NCI-H1930 (cell line): ENCODE data around the gene STOM.

Source experiments
- DNase-seq, 2 experiments: peaks; one replicate each; lab custom pipeline; 2025; lab: John Stamatoyannopoulos, UW

The STOM gene

DNA sequence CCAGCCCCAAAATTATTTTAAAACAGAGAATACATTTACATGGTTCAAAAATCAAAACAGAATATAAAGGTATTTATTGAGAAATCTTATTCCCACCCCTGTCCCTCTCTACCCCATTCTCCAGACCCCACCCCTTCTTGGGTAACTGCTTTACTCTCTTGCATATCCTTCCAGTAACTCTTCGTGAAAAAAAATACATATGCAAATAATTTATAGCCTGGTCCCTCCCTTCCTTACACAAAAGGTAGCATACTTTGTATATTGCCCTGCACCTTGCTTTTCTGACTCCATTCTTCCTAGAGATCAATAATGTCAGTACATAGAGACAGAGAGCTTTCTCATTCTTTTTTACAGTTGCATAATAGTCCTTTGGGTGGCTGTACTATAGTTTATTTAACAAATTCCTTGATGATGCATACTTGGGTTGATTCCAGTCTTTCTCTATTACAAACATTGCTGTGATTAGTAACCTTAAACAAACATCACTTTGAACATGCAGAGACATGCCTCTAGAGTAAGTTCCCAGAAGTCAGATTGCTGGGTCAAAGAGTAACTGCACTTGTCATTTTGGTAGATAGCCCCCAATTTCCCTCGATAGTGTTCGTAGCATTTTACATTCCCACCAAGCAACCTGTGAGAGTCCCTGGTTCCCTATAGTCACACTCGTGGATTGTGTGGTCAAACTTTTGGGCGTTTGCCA lies 47.9 kb downstream of the STOM start:
- no peak for DNase-seq

DNA sequence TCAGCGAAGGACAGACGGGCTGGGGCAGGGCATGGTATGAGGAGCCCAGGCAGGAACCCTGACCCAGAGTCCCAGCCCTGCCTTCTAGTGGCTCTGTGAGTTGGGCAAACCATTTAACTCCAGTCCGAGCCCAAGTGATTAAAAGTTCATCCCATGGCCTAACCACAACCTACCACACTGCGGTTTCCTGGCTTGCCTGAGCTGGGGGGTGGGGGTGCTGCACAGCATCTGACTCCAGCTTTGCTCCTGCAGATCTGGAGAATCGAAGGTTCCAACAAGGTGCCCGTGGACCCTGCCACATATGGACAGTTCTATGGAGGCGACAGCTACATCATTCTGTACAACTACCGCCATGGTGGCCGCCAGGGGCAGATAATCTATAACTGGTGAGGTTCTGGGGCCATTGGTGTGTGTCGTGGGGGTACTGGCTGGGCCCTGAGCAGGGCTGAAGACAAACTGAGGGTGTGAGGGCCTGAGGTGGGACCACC lies 49.0 kb downstream of the STOM start:
- DNase-seq: no peak

DNA sequence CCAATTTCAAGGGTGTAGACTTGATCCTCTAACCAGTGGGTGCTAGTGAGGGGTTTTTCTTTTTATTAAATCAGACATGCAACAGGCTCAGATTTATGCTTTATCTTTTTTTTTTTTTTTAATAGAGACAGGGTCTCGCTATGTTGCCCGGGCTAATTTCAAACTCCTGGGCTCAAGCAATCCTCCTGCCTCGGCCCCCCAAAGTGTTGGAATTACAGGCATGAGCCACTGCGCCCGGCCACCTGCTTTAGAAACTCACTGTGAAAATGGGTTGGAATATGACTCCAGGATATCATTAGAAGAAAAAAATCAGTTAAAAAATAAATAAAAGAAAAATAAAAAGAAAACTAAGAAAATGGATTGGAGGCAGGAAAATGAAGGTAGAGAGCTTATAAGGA lies 50.7 kb downstream of the STOM start:
- no peak for DNase-seq

DNA sequence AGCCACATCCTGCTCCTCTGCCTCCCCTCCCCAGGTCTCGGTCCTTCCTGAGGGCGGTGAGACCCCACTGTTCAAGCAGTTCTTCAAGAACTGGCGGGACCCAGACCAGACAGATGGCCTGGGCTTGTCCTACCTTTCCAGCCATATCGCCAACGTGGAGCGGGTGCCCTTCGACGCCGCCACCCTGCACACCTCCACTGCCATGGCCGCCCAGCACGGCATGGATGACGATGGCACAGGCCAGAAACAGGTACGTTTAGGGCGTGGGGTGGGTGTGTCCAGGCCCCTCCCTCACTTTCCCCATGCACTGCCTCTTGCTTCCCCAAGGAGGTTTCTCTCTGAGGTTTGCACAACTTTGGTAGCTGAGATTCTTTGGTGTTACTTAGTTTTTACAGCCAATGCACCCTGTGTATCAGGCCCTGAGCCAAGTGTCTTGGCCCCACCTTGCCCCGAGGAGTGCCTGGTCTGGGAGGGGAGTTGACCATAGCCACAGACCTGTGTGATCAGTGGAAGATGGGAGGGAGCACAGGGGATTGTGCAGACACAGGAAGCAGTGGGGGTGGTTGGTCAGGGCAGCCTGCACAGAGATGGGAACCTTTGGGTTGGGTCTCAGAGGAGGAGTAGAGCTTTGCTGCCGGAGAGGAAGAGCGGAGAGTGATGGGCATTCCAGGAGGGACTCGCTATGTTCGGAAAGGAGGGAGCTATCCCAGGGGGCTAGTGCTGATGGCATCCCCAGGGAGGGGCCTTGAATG lies 51.2 kb downstream of the STOM start:
- DNase-seq: no peak

DNA sequence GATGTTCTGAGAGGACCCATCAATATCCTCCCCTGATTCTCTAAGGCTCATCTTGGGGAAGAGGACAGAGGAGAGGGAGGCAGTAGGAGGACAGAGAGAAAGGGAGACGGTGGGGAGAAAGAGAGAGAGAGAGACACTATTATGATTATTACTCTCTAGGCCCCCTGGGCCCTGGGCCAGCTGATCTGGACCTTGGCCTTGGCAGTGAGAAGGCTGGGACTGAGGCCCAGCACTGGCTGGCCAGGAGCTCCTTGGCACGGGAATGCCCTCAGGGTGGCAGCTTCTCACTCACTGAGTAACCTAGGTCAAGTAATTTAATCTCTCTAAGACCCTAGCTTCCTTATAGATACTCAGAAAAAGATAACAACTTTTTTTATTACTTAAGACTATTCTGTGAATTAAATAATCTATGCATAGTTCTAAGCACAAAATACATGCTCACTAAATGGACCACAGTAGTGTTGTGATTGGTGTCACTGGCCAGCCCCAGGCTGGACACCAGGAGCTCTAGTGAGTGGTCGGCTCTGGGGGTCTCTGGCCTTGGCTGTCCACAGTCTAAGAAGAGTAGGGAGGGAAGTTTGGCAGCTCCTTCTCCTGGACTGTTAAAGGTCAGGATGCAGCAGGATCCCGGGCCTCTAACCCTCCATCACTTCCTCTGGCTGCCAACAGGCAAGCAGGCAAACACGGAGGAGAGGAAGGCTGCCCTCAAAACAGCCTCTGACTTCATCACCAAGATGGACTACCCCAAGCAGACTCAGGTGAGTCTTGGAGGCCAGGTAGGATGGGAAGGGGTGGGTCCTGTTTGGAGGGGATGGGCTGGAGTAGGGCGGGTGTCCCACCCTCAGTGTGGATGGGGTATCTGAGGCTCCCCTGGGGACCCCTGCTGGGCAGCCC lies 52.1 kb downstream of the STOM start:
- no peak for DNase-seq

DNA sequence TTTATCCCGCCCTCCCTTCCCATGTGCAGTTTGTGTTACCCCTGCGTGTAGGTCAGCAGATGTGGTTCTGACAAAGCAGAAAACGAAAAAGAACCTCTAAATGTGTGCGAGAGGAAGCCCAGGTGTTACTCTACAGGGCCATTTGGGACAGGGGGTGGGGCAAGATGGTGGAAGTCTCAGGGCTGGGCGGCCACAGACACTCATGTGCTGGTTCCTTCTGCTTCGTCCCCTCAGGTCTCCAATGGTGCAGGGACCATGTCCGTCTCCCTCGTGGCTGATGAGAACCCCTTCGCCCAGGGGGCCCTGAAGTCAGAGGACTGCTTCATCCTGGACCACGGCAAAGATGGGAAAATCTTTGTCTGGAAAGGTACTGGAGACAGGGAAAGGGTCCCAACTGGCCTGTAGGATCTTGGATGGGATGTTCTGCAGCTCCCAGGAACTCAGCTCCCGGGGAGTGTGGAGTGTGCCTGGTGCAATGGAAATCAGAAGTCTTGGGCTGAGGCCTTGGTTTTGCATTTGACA lies 53.1 kb downstream of the STOM start:
- no peak for DNase-seq

DNA sequence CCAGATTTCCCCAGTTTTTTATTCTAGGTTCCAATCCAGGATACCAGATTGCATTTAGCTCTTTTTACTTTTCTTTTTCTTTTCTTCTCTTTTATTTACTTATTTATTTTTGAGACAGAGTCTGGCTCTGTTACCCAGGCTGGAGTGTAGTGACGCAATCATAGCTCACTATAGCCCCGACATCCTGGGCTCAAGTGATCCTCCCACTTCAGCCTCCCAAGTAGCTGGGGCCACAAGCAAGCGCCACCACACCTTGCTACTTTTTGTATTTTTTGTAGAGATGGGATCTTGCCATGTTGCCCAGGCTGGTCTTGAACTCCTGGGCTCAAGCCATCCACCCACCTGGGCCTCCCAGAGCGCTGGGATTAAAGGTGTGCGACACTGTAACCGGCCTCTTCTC lies 53.7 kb downstream of the STOM start:
- no peak for DNase-seq

DNA sequence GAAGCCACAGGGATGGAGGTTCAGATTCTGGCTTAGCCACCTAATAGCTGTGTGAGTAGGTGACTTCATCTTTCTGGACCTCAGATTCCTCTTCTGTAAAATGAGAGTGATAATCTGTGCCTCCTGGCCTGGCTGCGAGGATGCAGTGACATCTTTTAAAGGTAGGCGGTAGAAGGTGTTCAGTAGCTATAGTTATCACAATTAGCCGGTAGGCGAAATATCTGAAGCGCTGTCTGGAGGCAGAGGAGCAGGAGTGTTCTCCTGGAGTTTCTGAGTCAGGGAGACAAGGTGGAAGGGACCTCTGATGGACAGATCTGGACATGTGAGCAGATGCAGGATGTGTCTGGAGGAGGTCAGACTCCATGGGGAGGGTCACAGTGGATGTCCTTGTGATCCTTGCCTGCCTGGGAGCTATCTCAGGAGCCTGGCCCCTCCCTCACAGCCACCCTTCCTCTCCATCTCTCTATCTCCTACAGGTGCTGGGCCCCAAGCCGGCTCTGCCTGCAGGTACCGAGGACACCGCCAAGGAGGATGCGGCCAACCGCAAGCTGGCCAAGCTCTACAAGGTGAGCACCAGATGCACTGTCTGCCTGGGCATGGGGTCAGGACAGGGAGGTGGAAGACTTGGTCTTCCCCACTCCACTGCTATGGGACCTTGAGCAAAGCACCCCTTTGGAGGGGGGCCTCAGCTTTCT lies 56.4 kb downstream of the STOM start:
- DNase-seq: no peak

DNA sequence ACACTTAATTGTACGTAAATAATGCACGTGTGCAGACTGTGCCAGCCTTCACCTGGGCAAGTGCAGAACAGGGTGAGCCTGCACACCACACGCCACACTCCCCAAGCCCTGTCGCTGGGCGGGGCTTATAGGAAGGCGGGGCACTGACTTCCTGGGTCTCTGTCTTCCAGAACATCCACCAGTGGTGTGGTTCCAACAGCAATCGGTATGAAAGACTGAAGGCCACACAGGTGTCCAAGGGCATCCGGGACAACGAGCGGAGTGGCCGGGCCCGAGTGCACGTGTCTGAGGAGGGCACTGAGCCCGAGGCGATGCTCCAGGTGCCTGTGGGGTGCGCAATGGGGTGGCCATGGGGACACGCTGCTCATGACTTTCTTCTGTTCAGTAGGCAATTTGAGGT lies 57.9 kb downstream of the STOM start:
- no peak for DNase-seq

DNA sequence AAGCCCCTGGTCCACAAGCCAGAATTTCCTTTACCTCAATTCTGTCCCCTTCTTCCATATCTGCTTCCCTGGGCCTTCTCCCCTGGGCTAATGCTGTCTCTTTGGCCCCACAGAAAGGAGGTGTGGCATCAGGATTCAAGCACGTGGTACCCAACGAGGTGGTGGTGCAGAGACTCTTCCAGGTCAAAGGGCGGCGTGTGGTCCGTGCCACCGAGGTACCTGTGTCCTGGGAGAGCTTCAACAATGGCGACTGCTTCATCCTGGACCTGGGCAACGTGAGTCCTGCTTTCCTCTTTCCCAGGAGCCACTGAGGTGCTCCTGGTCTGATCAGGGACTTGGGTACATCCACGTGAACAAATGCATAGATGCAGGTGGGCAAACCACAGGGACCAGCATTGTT lies 59.5 kb downstream of the STOM start:
- no peak for DNase-seq

DNA sequence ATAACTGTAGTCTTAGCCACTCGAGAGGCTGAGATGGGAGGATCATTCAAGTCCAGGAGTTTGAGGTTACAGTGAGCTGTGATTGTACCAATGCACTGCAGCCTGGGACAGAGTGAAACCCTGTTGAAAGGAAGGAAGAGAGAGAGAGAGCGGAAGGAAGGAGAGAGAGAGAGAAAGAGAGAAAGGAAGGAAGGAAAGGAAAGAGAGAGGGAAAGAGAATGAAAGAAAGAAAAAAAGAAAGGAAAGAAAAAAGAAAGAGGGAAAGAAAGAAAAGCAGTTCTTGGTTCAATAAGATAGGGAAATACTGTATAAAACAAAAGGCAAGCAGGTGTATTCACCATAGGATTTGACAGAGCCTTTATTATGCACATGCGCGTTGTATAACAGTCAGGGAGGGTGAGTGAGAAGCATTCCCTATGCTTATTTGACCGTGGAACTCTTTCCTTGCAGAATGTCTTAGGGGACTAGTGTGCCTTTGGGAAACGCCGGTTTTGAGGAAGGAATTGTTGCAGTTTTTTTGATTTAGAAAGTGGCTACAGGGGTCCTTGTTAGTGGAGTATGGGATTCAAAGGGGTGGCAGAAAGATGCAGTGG lies 60.1 kb downstream of the STOM start:
- no peak for DNase-seq

DNA sequence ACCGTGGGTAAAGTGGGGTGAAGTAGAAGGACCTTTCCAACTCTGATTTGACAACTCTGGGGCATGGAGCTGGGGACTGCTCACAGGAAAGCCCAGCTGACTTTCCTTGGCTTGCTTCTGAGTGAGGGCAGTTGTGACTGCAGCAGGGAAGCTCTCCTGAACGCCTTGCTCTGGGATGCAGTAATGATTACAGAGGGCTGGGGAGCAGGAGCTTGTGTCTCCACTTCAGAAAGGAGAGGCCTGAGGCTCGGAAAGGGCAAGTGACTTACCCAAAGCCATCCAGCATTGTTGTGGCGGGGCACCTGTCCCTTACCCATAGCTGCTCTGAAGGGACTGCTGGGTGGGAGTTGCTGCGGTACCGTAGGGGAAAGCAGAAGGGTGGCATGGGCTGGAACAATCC lies 60.9 kb downstream of the STOM start:
- no peak for DNase-seq

DNA sequence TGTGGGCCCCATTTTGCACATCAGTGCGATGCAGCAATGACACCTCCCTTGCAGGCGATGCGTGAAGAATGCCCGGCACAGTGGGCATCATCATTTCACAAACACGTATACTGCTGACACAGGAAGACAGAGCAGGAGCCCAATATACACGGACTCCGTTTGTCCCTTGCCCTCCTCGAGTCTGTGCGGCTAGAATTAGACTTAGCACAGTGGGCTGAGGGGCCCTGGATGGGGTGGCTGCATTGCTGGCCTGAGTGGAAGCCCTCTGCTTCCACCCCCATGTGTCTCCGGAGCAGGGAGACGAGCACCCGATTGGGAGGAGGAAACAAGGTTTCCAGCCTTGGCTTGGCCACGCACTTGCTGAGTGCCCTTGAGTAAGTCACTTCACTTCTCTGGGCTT lies 61.3 kb downstream of the STOM start:
- DNase-seq: no peak

DNA sequence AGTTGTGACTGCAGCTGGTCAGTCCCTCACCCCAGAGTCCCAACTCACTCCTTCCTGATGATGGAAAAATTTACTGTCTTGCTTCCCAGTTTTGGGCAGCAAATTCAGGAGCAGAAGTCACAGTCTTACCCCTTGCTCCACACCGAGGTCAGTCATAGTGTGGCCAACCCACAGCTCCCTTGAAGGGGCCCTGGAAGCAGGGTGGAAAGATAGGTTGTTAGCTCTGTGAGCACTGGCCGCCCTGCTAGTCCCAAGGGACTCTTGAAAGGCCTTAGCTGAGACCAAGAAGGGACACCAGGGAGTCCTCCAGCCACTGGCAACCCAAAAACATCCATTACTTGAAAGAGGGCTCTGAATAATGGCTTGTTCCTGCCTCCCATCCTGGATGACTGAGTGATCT lies 62.1 kb downstream of the STOM start:
- no peak for DNase-seq

DNA sequence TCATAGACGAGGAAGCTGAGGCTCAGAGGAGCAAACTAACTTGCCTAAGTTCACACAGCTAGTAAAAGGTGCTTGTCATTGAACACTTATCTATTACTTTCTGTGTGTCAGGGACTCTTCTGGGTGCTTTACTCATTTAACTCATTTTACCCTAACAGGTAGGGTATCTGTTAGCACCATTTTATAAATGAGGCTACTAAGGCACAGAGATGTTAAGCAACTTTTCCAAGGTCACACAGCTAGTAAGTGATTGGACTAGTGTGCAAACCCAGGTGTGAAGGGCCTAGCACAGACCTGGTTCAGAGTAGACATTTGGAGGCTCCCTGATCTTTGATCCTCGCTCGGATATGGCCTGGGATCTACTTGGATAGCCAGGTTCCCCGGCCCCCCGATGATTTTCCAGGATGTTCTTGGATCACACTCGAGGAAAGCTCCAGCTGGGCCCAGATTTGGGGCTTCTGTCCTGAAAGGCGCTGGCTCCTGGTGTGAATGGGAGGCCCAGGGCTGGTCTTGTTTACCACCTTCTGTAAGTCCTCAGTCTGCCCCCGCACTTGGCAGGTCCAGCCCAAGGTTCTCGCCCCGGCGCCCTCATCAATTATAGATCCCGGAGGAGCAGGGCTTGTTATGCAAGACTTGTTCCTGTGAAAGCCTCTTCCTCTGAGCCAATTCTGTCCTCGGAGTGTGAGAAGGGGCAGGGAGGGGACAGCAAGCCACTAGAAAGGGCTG lies 64.6 kb downstream of the STOM start:
- DNase-seq: no peak

DNA sequence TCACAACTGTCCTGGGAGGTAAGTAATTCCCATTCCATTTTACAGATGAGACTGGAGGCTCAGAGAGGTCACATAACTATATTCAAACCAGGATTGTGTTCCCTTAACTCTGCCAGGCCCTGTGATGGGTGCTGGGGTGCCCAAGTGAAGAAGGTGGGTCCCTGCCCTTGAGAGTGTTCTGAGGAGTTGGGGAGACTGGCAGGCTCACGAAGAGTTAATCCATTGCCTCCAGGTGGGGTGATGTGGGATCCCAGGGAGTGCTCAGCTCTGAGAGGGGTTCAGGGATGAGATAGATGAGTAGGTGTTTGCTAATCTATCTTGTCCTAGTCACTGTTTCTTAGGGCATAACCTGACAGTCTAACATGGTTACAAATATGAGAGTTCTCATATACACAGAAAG lies 65.3 kb downstream of the STOM start:
- no peak for DNase-seq

DNA sequence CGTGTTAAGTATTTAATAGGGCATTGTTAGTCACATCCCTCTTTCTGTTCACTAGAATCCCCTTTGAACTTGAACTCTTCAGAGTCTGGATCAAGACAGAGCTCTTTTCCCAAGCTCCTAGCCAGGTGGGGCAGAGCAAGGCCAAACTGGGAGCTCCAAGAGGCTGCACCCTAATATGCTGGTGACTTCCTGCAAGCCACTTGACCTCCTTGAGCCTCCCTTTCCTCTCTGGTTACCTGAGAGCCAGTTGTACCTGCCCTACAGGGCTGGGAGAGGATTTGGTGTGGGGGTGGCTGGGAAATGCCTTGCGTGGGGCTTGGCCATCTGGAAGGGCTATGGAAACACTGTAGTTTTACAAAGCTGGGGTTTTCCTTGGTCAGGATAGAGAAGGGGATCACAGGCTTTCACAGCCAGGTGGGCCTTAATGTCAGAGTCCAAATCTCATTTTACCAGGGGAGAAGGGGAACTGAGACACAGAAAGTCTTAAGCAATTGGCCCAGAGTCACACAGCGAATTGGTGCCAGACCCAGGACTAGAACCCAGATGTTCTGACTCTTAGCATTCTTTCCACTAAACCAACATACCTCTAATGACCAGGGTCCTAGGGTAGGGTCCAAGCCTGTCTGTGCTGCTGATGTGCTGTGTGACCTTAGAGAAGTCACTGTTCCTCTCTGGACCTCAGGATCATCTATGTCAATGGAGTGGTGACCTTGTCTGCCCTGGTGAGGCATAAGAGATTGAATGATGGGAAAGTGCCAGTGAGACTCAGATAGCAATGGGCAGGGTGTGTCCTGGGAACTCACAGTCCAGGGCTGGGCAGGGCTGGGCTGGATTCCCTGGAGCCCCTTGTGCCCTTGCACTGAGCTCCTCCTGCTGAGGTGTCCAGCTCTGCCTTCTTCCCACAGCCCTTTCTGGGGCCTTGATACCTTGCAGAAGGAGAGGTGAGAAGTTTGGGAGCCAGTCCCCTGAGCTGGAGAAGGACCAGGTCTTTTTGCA lies 66.3 kb downstream of the STOM start:
- DNase-seq: no peak

DNA sequence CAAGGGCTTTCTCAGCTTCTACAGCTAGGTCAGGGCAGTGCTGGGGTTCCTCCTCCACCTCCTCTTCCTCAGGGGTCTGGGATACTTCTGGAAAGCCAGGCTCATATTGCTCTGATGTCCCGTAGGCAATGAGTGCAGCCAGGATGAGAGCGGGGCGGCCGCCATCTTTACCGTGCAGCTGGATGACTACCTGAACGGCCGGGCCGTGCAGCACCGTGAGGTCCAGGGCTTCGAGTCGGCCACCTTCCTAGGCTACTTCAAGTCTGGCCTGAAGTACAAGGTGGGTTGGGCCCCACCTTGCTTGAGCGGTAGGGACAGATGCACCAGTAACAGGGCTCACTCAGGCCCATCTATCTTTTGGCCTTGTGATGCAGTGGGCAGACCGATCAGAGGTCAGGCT lies 67.3 kb downstream of the STOM start:
- no peak for DNase-seq

DNA sequence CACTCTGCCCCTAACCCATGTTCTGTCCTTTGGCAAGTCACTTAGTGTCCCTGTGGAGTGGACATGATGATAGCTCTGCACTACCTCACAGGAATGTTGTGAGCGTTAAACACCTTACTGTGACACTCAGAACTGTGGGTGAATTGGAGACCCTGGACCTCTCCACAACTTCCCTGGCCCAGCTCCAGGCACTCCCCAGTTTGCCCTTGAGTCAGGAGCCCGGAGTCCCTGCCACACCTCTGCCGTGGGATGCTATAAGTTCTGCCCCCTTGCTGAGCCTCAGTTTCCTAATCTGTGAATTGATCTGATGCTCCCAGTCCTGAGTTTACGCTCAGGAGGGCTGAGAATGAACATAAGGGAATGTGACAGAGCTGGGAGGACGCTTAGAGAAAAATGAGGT lies 67.7 kb downstream of the STOM start:
- no peak for DNase-seq

DNA sequence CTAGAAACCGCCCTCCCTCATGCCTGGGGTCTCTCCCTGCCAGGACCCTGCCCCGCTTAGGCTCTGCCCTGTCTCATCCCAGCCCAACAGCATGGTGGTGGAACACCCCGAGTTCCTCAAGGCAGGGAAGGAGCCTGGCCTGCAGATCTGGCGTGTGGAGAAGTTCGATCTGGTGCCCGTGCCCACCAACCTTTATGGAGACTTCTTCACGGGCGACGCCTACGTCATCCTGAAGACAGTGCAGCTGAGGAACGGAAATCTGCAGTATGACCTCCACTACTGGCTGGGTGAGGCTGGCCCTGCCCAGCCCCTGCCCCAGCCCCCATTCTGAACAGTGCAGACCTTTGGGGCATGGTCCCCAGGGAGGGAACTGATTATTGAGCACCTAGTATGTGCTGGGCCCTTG lies 68.2 kb downstream of the STOM start:
- DNase-seq: no peak
